Panc1 (cell line): ENCODE data around the gene CREB3. TPM values are rescaled to one million over a fixed set of nuclear protein-coding genes. Genes with fewer than 3 reads are reported as not detected.
A peak's percentile ranks its signal among the peaks of the same experiment; 100 is the strongest.

ENCODE experiments used
- ATAC-seq: fragments of 200-7000 bp; cut with Tn5 transposase; 2 replicates; pipeline ENCODE4 v1.9.1; 2020; ENCODE audit warnings: mild to moderate bottlenecking, moderate library complexity
- BruUV-seq: library from RNA; stranded (reverse); fragments of 400-500 nt; replicated peaks from 2 replicates; lab custom pipeline; 2021; lab: Mats Ljungman, UMichigan
- CTCF ChIA-PET: fragments of 300-600 bp; sonication (Branson Sonifier 250); formaldehyde crosslinking; loops from one replicate; lab custom pipeline; 2022; ENCODE audit warnings: antibody characterized with exemption; lab: Charles Lee
- POLR2A ChIA-PET: fragments of 300-600 bp; sonication (Branson Sonifier 250); formaldehyde crosslinking; loops from one replicate; lab custom pipeline; 2022; ENCODE audit warnings: antibody characterized with exemption; lab: Charles Lee
- DNase-seq: peaks from one replicate; pipeline ENCODE4 v3.0.0-alpha.2; 2010; ENCODE audit warnings: low read depth, low spot score
- H3K27ac ChIP-seq: 2 replicates; pipeline ENCODE4 v1.5.1; 2011; ENCODE audit warnings: mild to moderate bottlenecking, low read length, inconsistent platforms
- H3K27me3 ChIP-seq: fragments of 200-500 bp; sonication (Bioruptor generic); 2 replicates; pipeline ENCODE4 v1.6.0; 2014; ENCODE audit warnings: low read length, inconsistent platforms; ENCODE audit not compliant: control insufficient read depth, insufficient read depth
- H3K36me3 ChIP-seq: fragments of 200-500 bp; sonication (Bioruptor generic); 2 replicates; pipeline ENCODE4 v1.5.1; 2014; ENCODE audit warnings: inconsistent platforms, mild to moderate bottlenecking, low read length, moderate library complexity; ENCODE audit not compliant: control insufficient read depth, insufficient read depth
- H3K4me1 ChIP-seq: 2 replicates; pipeline ENCODE4 v1.5.1; 2011; ENCODE audit warnings: inconsistent platforms, mild to moderate bottlenecking, low read length, moderate library complexity; ENCODE audit not compliant: control insufficient read depth, insufficient read depth
- H3K4me3 ChIP-seq, 2 experiments: 2 replicates each; pipeline ENCODE4 v1.5.1; 2011 to 2012; ENCODE audit warnings: low read depth in 2 of 2, low read length in 2 of 2, mild to moderate bottlenecking in 2 of 2, inconsistent platforms in 1 of 2, moderate library complexity in 1 of 2
- H3K9me3 ChIP-seq: fragments of 200-500 bp; sonication (Bioruptor generic); 2 replicates; pipeline ENCODE4 v1.5.1; 2014; ENCODE audit warnings: low read depth, mild to moderate bottlenecking, inconsistent platforms, low read length, moderate library complexity; ENCODE audit not compliant: control insufficient read depth, insufficient read depth
- CTCF ChIP-seq: fragments of 450-650 bp; IDR thresholded peaks from 2 replicates; pipeline ENCODE4 v1.5.1; 2017; ENCODE audit warnings: mild to moderate bottlenecking
- POLR2AphosphoS5 ChIP-seq: IDR thresholded peaks from 2 replicates; pipeline ENCODE4 v1.6.1; 2012; ENCODE audit warnings: mild to moderate bottlenecking, low read depth, low read length, moderate library complexity
- REST ChIP-seq, 2 experiments: IDR thresholded peaks; 2 replicates each; pipeline ENCODE4 v1.6.1; 2011 to 2012; ENCODE audit warnings: low read depth in 2 of 2, control low read depth in 1 of 2, low read length in 1 of 2, mild to moderate bottlenecking in 1 of 2, moderate library complexity in 1 of 2; ENCODE audit not compliant: insufficient read depth in 1 of 2
- SIN3A ChIP-seq: IDR thresholded peaks from 2 replicates; pipeline ENCODE4 v1.6.1; 2012; ENCODE audit warnings: low read depth, mild to moderate bottlenecking, low read length, moderate library complexity, borderline replicate concordance; ENCODE audit not compliant: insufficient read depth
- TCF7L2 ChIP-seq: IDR thresholded peaks from 2 replicates; pipeline ENCODE4 v1.6.1; 2011; ENCODE audit warnings: mild to moderate bottlenecking, low read depth, low read length, inconsistent platforms
- in situ Hi-C: cut with HindIII; loops from 2 replicates; pipeline ENCODE4 v1.10.0; 2016; ENCODE audit warnings: low sequenced_read_pairs, low pct_unique_long_range_greater_than_20kb
- intact Hi-C: fragments of 100-400 bp; cut with micrococcal nuclease; formaldehyde crosslinking; loops from one replicate; pipeline ENCODE4 v1.10.0; 2022; ENCODE audit not compliant: unreplicated experiment
- total RNA-seq: library from RNA; stranded (reverse); gene quantifications from one replicate; pipeline ENCODE4 v1.2.1, GENCODE V29; 2021; ENCODE audit not compliant: unreplicated experiment

The CREB3 gene
- total RNA-seq, 1 experiment from 2014 or later: 67.0 TPM

DNA sequence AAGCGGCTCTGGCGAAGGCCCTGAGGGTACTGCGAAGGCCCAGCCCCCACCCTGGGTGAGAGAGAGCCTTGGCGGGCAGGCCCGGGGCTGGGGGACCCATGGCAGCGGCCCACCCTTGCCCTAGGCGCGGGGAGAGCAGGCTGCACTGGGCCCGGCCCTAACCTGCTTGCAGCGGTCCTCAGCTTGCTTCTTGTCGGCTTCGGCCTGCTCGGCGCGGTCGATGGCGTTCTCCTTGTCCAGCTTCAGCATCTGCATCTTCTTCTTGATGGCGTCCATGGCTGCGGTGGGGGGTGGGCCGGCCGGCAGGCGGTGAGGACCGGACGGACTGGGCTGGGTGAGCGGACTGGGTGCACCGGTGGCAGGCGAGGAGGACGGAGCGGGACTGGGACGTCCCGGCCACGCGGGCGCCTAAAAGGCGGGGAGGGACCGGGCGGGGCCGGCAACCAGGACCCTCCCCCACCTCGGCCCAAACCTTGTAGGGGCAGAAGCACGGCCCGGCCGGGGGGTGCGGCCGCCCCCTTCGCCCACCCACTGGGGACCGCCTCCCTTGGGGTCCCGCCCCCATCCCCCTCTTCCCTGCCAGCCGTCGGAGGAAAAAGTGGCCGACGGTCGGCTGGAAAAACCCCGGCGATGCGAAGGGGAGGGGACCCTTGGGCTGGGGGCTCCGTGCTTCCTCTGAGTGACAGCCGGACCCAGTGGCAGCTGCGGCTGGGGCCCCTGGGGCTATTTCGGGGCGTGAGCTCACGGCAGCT lies 42.7 kb upstream of the CREB3 start, which contains the start of gene TPM2:
Gene TPM2 (minus strand): TSS at position 384 of the 752 bp plus-strand sequence. CDS start 108 bp downstream, at position 276.
- no peaks in the 10 kb centered on the region for H3K9me3 ChIP-seq
- intact Hi-C loops (loop anchor here (5.0 kb wide), 1 partner anchor 32 kb away; the partner anchor contains the start of genes CCDC107 and RMRP), in situ Hi-C loops (no loop called here)
- H3K4me3 ChIP-seq: peak within 1 kb of the TSS; percentile 71 to 89
- peak; percentile 99 for TF ChIP-seq POLR2AphosphoS5
- TF ChIP-seq SIN3A: peak; percentile 90; the same call in 1 of the 2 replicates
- peak in 1 of 2 experiments; percentile 56; a peak in 1 of 4 replicates for TF ChIP-seq REST (IDR thresholded peaks at IDR 0.05; ENCODE audit: insufficient read depth in 1 of 2, low read depth in 2 of 2, low read length in 1 of 2)
- no peak for TF ChIP-seq CTCF
- ATAC-seq (peak; percentile 87), DNase-seq (no peak)
- POLR2A ChIA-PET: interaction anchor here (0.5 to 0.7 kb wide), 7 partner anchors 23 to 479 kb away, joined by 3 to 7 read pairs (median 4); partner anchors contain the start of gene CCDC107
- BruUV-seq: no TSS peak
- H3K27me3 ChIP-seq: no peaks in the 10 kb centered on the region
- peaks cover 31% of the 10 kb centered on the region for H3K4me1 ChIP-seq
- peak within 1 kb of the TSS; percentile 93 for H3K27ac ChIP-seq
- peaks cover 10% of the 10 kb centered on the region; the same call in 1 of the 2 replicates for H3K36me3 ChIP-seq
- CTCF ChIA-PET: interaction anchor here (0.6 to 1.8 kb wide), 5 partner anchors 24 to 41 kb away, joined by 3 to 6 read pairs (median 4); partner anchors contain the start of genes ARHGEF39, CCDC107 and RMRP

GRCh38 chr9:35690294-35690613 lies 42.2 kb upstream of the CREB3 start:
- no peaks in the 10 kb centered on the region for H3K9me3 ChIP-seq
- H3K4me1 ChIP-seq: peaks cover 31% of the 10 kb centered on the region
- H3K4me3 ChIP-seq: peak overlapping the region; percentile 71 to 89
- in situ Hi-C loops (no loop called here), intact Hi-C loops (loop anchor here (5.0 kb wide), 1 partner anchor 33 kb away; the partner anchor contains the start of genes CCDC107 and RMRP)
- H3K27me3 ChIP-seq: no peaks in the 10 kb centered on the region
- H3K27ac ChIP-seq: peak overlapping the region; percentile 89
- ATAC-seq: no peak
- ChIA-PET POLR2A (interaction anchor here (0.5 to 1.5 kb wide), 5 partner anchors 15 to 198 kb away, joined by 3 to 8 read pairs (median 6); no protein-coding TSS in a partner anchor), CTCF (interaction anchor here (0.6 to 1.8 kb wide), 5 partner anchors 15 to 40 kb away, joined by 3 to 6 read pairs (median 4); partner anchors contain the start of genes ARHGEF39, CCDC107 and RMRP)
- BruUV-seq: no TSS peak
- TF ChIP-seq TCF7L2 (no peak), REST (IDR thresholded peaks at IDR 0.05; ENCODE audit: insufficient read depth in 1 of 2, low read depth in 2 of 2, low read length in 1 of 2) (no peak), CTCF (no peak), POLR2AphosphoS5 (no peak), SIN3A (no peak; the same call in 1 of the 2 replicates)
- DNase-seq: no peak
- peaks cover 10% of the 10 kb centered on the region; the same call in 1 of the 2 replicates for H3K36me3 ChIP-seq
